Stomach (tissue), 9 donors: Measurements from ENCODE around the gene TNFAIP8L1. TPM values are rescaled to one million over a fixed set of nuclear protein-coding genes. Genes with fewer than 3 reads are reported as not detected.
A peak's percentile ranks its signal among the peaks of the same experiment; 100 is the strongest.

Experiments
- DNase-seq, 2 donors: peaks; one replicate each; pipeline versions ENCODE4 v3.0.0 to v3.0.0-alpha.2; 2013 to 2019
- H3K27ac ChIP-seq, 5 donors: fragments of 200-600 bp in 4 of 5; sonication (generic) in 4 of 5; one replicate each; pipeline ENCODE4 v1.5.1; 2013 to 2019; ENCODE audit warnings: mild to moderate bottlenecking in 1 of 5, moderate library complexity in 1 of 5
- H3K27me3 ChIP-seq, 3 donors: fragments of 200-600 bp; sonication (generic); one replicate each; pipeline ENCODE4 v1.5.1; 2017 to 2019; ENCODE audit warnings: mixed run types in 1 of 3
- H3K36me3 ChIP-seq, 4 donors: fragments of 200-600 bp; sonication (generic); 1 replicate in 3 of 4; 2 replicates in 1 of 4; pipeline ENCODE4 v1.5.1; 2016 to 2019
- H3K4me1 ChIP-seq, 4 donors: fragments of 200-600 bp; sonication (generic); one replicate each; pipeline ENCODE4 v1.5.1; 2016 to 2019
- H3K4me3 ChIP-seq, 4 donors: fragments of 200-600 bp; sonication (generic) in 3 of 4; one replicate each; pipeline ENCODE4 v1.5.1; 2016 to 2019; ENCODE audit warnings: mild to moderate bottlenecking in 1 of 4
- H3K9me3 ChIP-seq, 4 donors: fragments of 200-600 bp; sonication (generic); one replicate each; pipeline ENCODE4 v1.5.1; 2016 to 2019
- EP300 ChIP-seq: sonication (generic); formaldehyde crosslinking; IDR thresholded peaks from one replicate; pipeline ENCODE4 v1.6.1; 2017; ENCODE audit warnings: antibody characterized with exemption
- POLR2A ChIP-seq, 4 donors: fragments of 450-650 bp; IDR thresholded peaks; one replicate each; pipeline ENCODE4 v1.6.1; 2016; ENCODE audit warnings: antibody characterized with exemption in 4 of 4, control low read depth in 2 of 4, mild to moderate bottlenecking in 1 of 4, moderate library complexity in 1 of 4
- POLR2AphosphoS5 ChIP-seq, 3 donors: sonication (generic); formaldehyde crosslinking; IDR thresholded peaks; one replicate each; pipeline ENCODE4 v1.6.1; 2016; ENCODE audit warnings: antibody characterized with exemption in 3 of 3
- WGBS, 5 donors: extraction: QIAGEN DNeasy Blood & Tissue Kit in 3 of 5; methylation state at CpG; one replicate each; pipeline versions ENCODE4 v1.1.5 to v1.1.7; 2013 to 2018; 5-methylcytosine and 5-hydroxymethylcytosine counted together
- intact Hi-C: fragments of 100-400 bp; cut with DNase I; formaldehyde crosslinking; loops from one replicate; pipeline ENCODE4 v1.15.1; 2023; ENCODE audit warnings: low total_unique reads
- polyA plus RNA-seq, 3 donors: library from polyadenylated mRNA; stranded (reverse); fragments of 200-250 nt; gene quantifications; one replicate each; pipeline ENCODE4 v1.2.3, GENCODE V29; 2013
- total RNA-seq, 5 donors: library from RNA; depleted of rRNA; stranded (reverse); fragments of >200 nt; gene quantifications; one replicate each; pipeline versions ENCODE4 v1.1.0 to v1.2.3, GENCODE V29; 2014 to 2016
- TF ChIP-seq, protein P1 (sequence below), 7 experiments: fragments of 450-650 bp in 4 of 7; fragments of 200-600 bp in 3 of 7; sonication (generic) in 3 of 7; IDR thresholded peaks; one replicate each; pipeline ENCODE4 v1.5.1; 2016 to 2019; ENCODE audit warnings: antibody characterized with exemption in 7 of 7, control low read depth in 2 of 7, mild to moderate bottlenecking in 1 of 7
- donor health status: healthy with polysubstance abuse.
- donor health status: Bipolar disorder and iron deficiency.
- donor health status: healthy.

The TNFAIP8L1 gene
- total and polyA plus RNA-seq, 8 donors: 5.3 to 43.4 (median 7.7) TPM

- no peaks in the 10 kb centered on the region for H3K27me3 ChIP-seq
- H3K36me3 ChIP-seq: peaks cover 80 to 100% (median 99%) of the 10 kb centered on the region in 4 donors
- DNase-seq: no peak
- WGBS, 5 donors: 81 to 86% (median 82%) methylated on average over 13 of the region's 13 CpGs
- intact Hi-C loops: no loop called here
- no peaks in the 10 kb centered on the region for H3K9me3 ChIP-seq
- H3K27ac ChIP-seq: no peak overlapping the region
- H3K4me1 ChIP-seq: peaks cover 0 to 17% (median 11%) of the 10 kb centered on the region in 4 donors
- no peak overlapping the region for H3K4me3 ChIP-seq
- TF ChIP-seq POLR2A (IDR thresholded peaks at IDR 0.05): no peak
- no peak for TF ChIP-seq EP300
- TF ChIP-seq, protein P1, sequence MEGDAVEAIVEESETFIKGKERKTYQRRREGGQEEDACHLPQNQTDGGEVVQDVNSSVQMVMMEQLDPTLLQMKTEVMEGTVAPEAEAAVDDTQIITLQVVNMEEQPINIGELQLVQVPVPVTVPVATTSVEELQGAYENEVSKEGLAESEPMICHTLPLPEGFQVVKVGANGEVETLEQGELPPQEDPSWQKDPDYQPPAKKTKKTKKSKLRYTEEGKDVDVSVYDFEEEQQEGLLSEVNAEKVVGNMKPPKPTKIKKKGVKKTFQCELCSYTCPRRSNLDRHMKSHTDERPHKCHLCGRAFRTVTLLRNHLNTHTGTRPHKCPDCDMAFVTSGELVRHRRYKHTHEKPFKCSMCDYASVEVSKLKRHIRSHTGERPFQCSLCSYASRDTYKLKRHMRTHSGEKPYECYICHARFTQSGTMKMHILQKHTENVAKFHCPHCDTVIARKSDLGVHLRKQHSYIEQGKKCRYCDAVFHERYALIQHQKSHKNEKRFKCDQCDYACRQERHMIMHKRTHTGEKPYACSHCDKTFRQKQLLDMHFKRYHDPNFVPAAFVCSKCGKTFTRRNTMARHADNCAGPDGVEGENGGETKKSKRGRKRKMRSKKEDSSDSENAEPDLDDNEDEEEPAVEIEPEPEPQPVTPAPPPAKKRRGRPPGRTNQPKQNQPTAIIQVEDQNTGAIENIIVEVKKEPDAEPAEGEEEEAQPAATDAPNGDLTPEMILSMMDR (IDR thresholded peaks at IDR 0.05): no peak
- no peak for TF ChIP-seq POLR2AphosphoS5 (IDR thresholded peaks at IDR 0.05)
Observed at GRCh38 chr19:4690361-4690760, 51.0 kb downstream of the TNFAIP8L1 start.

GRCh38 chr19:4691373-4691772, 52.1 kb downstream of the TNFAIP8L1 start:
- TF ChIP-seq, protein P1 (IDR thresholded peaks at IDR 0.05): no peak
- TF ChIP-seq POLR2AphosphoS5 (IDR thresholded peaks at IDR 0.05) (no peak), POLR2A (IDR thresholded peaks at IDR 0.05) (no peak), EP300 (no peak)
- no peak for DNase-seq
- H3K9me3 ChIP-seq: no peaks in the 10 kb centered on the region
- no peak overlapping the region for H3K4me3 ChIP-seq
- no peak overlapping the region for H3K27ac ChIP-seq
- peaks cover 0 to 18% (median 11%) of the 10 kb centered on the region in 4 donors for H3K4me1 ChIP-seq
- WGBS, 5 donors: 83 to 91% (median 87%) methylated on average over 9 of the region's 9 CpGs
- peaks cover 83 to 100% (median 99%) of the 10 kb centered on the region in 4 donors for H3K36me3 ChIP-seq
- no peaks in the 10 kb centered on the region for H3K27me3 ChIP-seq
- intact Hi-C loops: no loop called here

- Histone ChIP-seq H3K9me3 (no peaks in the 10 kb centered on the region), H3K27me3 (no peaks in the 10 kb centered on the region), H3K27ac (no peak overlapping the region), H3K36me3 (peaks cover 84 to 100% (median 99%) of the 10 kb centered on the region in 4 donors), H3K4me1 (peaks cover 0 to 26% (median 11%) of the 10 kb centered on the region in 4 donors), H3K4me3 (no peak overlapping the region)
- WGBS, 5 donors: 86 to 95% (median 91%) methylated on average over 13 to 27 of the region's 27 CpGs
- intact Hi-C loops: no loop called here
- TF ChIP-seq, protein P1 (IDR thresholded peaks at IDR 0.05): no peak
- no peak for TF ChIP-seq POLR2AphosphoS5 (IDR thresholded peaks at IDR 0.05)
- no peak for TF ChIP-seq POLR2A (IDR thresholded peaks at IDR 0.05)
- DNase-seq: no peak
Observed at GRCh38 chr19:4692251-4693077, 53.1 kb downstream of the TNFAIP8L1 start.

DNA sequence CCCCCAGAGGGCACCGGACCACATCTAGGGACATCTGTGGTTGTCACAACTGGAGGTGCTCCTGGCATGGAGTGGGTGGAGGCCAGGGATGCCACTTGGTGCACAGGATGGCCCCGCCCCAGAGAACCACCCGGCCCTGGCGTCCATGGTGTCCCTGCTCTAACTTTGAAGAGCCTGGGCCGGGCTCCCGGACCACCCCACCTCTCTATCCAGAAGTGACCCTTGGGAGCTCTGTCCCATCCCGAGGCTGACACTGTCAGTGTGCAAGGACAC, 53.7 kb downstream of the TNFAIP8L1 start:
- H3K9me3 ChIP-seq: no peaks in the 10 kb centered on the region
- peaks cover 90 to 100% (median 99%) of the 10 kb centered on the region in 4 donors for H3K36me3 ChIP-seq
- H3K27ac ChIP-seq: peak overlapping the region in 1 of 5 donors; percentile 67
- H3K27me3 ChIP-seq: no peaks in the 10 kb centered on the region
- H3K4me1 ChIP-seq: peaks cover 0 to 26% (median 11%) of the 10 kb centered on the region in 4 donors
- intact Hi-C loops: no loop called here
- TF ChIP-seq, protein P1 (IDR thresholded peaks at IDR 0.05): no peak
- no peak for TF ChIP-seq POLR2A (IDR thresholded peaks at IDR 0.05)
- TF ChIP-seq EP300: no peak
- TF ChIP-seq POLR2AphosphoS5 (IDR thresholded peaks at IDR 0.05): no peak
- no peak for DNase-seq
- 86 to 100% (median 92%) methylated on average over 2 to 7 of the region's 7 CpGs for WGBS, 5 donors
- H3K4me3 ChIP-seq: no peak overlapping the region
